Spleen (tissue), 7 donors: ENCODE results near the gene NHERF1.

Source experiments
- POLR2A ChIP-seq, 3 donors: fragments of 450-650 bp; IDR thresholded peaks; one replicate each; pipeline ENCODE4 v1.5.1; 2017; ENCODE audit warnings: antibody characterized with exemption in 3 of 3, mild to moderate bottlenecking in 1 of 3
- POLR2AphosphoS5 ChIP-seq, 3 donors: sonication (generic); formaldehyde crosslinking; IDR thresholded peaks; one replicate each; pipeline ENCODE4 v1.5.1; 2017; ENCODE audit warnings: antibody characterized with exemption in 3 of 3
- TF ChIP-seq, protein P1 (sequence below), 11 experiments: fragments of 200-600 bp in 7 of 11; fragments of 450-650 bp in 4 of 11; sonication (generic) in 4 of 11; IDR thresholded peaks in 8 of 11; conservative IDR thresholded peaks in 3 of 11; 1 replicate in 7 of 11; 2 replicates in 4 of 11; pipeline versions ENCODE4 v1.4.0 to v1.8.0; 2016 to 2021; ENCODE audit warnings: antibody characterized with exemption in 11 of 11, inconsistent platforms in 4 of 11, mild to moderate bottlenecking in 1 of 11
- donor health status: DM: no; HTN: no; CAD: no; lungs with moderate emphysema.
- donor health status: DM: no; HTN: no; CAD: no.
- donor health status: DM: no; HTN: no; CAD: no.

DNA sequence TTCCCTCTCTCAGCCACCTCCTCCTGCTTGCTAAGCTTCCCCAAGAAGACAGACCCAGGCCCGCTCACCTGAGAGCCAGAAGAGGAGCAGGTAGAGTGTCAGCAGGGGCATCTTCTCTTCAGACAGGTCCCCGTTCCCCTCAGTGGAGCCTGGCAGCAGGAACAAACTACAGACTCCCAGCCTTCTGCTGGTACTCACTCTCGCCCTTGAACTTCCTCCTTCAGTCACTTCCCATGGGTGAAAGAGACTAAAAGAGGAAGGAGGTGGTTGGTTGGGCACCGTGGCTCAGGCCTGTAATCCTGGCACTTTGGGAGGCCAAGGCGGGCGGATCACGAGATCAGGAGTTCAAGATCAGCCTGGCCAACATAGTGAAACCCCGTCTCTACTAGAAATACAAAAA is 35.7 kb upstream of the NHERF1 start, which contains the start of gene CD300LF:
- TF ChIP-seq POLR2AphosphoS5 (IDR thresholded peaks at IDR 0.05) (peak in 2 of 3 donors; percentile 50 to 56), POLR2A (IDR thresholded peaks at IDR 0.05) (no peak)
- TF ChIP-seq, protein P1, sequence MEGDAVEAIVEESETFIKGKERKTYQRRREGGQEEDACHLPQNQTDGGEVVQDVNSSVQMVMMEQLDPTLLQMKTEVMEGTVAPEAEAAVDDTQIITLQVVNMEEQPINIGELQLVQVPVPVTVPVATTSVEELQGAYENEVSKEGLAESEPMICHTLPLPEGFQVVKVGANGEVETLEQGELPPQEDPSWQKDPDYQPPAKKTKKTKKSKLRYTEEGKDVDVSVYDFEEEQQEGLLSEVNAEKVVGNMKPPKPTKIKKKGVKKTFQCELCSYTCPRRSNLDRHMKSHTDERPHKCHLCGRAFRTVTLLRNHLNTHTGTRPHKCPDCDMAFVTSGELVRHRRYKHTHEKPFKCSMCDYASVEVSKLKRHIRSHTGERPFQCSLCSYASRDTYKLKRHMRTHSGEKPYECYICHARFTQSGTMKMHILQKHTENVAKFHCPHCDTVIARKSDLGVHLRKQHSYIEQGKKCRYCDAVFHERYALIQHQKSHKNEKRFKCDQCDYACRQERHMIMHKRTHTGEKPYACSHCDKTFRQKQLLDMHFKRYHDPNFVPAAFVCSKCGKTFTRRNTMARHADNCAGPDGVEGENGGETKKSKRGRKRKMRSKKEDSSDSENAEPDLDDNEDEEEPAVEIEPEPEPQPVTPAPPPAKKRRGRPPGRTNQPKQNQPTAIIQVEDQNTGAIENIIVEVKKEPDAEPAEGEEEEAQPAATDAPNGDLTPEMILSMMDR (IDR thresholded peaks at IDR 0.05 in 8 of 11, conservative IDR thresholded peaks at IDR 0.05 in 3 of 11): no peak
